SK-N-MC (cell line): ENCODE data around the gene CDH24.

ENCODE experiments used
- DNase-seq: peaks from one replicate; pipeline ENCODE4 v3.0.0-alpha.2; 2011; ENCODE audit warnings: low read depth, low spot score
- H3K27ac ChIP-seq: fragments of 200-600 bp; sonication (generic); 2 replicates; pipeline ENCODE4 v1.5.1; 2016; ENCODE audit warnings: mixed run types
- H3K36me3 ChIP-seq: fragments of 200-600 bp; sonication (generic); 2 replicates; pipeline ENCODE4 v1.6.1; 2017; ENCODE audit warnings: antibody characterized with exemption, low read length, mixed read lengths; ENCODE audit not compliant: insufficient read depth
- H3K4me3 ChIP-seq: fragments of 200-600 bp; sonication (generic); 2 replicates; pipeline ENCODE4 v1.5.1; 2016
- H3K9ac ChIP-seq: fragments of 200-600 bp; sonication (generic); 2 replicates; pipeline ENCODE4 v1.8.0; 2017; ENCODE audit warnings: mixed run types, mixed read lengths; ENCODE audit not compliant: insufficient read length
- H3K9me3 ChIP-seq: fragments of 200-600 bp; sonication (generic); 2 replicates; pipeline ENCODE4 v1.6.1; 2017; ENCODE audit warnings: low read depth, mild to moderate bottlenecking, antibody characterized with exemption, low read length, moderate library complexity, mixed read lengths
- EZH2 ChIP-seq: fragments of 200-600 bp; sonication (generic); IDR thresholded peaks from one replicate; pipeline ENCODE4 v1.6.1; 2017; ENCODE audit warnings: antibody characterized with exemption
- FOXP2 ChIP-seq: optimal IDR thresholded peaks from 2 replicates; pipeline ENCODE3; 2011; ENCODE audit warnings: mild to moderate bottlenecking, moderate library complexity; ENCODE audit not compliant: insufficient read depth; ENCODE audit errors: extremely low read length, control extremely low read depth
- POLR2AphosphoS5 ChIP-seq: IDR thresholded peaks from 2 replicates; pipeline ENCODE4 v1.6.1; 2012; ENCODE audit warnings: mild to moderate bottlenecking, low read depth, low read length, borderline replicate concordance

CDH24 gene

DNA sequence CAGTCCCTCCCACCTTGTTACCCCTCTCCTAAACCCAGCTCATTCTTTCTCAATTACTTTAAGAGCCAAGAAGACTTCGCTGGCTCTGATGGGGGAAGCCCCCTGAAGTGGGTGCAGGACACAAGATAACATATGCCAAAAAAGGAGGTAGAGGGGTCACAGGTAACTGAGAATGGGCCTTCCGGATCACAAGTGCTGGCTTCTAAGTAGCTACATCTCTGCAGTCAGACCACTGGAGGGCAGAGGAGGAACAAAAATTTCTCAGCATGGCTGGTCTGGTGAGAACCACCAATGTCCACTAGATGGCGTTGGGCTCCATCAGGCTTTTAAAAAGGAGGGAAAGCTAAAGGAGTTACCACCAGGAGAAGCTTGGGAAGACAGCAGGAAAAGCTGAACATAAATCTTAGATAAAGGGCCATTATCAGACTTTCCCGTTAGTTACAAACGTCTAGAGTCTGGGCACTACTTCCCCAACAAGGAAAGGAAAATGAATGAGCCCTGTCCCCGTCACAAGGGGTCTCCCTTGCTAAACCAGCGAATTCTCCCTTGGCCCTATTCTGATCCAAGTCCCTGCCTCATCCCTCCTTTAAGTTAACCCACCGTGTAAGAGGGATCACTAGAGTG, 11.6 kb upstream of the CDH24 start:
- peak; percentile 92 for DNase-seq

DNA sequence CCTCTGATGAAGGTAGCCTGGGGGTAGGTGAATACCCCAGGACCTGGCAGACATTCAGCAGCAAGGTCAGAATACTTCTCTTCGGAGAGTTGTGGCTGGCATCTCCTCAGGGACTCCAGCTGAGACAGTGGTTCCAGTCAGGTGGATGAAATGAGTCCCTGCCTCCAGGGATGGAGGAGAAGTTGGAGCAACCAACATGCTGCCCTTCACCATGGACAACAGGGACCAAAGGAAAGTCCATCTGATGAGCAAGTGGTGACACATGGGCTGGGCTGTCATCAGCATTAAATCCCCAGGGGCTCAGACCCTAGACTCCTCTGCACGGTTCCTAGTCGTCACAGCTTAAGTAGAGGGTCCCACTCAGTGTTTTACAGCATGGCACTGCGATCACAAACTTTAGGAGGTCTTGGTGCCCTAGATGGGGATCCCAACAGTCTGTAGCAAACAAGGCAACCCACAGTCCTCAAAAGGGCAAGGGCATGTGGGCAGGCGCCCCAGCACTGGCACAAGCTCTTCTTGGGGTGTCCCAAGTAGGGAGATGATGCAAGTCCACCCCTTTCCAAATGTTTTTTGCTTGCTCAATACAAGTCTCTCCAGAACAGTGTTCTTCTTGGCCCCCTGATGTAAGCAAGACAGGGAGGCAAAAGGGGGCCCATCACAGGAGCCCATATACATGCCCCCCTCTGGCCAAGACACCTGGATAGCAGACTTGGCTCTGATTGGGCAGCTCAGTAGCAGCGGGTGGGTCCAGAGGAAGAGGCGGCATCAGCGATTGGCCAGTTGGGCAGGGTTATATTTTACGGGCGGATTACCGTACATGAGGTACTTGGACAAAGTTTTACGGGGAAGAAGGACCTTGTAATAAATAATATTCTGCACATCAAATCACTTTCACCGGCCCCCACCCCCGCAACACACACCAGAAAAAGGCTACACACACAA, 10.8 kb upstream of the CDH24 start:
- no peak overlapping the region for H3K27ac ChIP-seq
- H3K36me3 ChIP-seq, result peaks cover 78% of the 10 kb centered on the region
- no peak overlapping the region for H3K9ac ChIP-seq
- H3K9me3 ChIP-seq, result no peaks in the 10 kb centered on the region
- DNase-seq, result no peak
- TF ChIP-seq EZH2 (no peak), FOXP2 (no peak), POLR2AphosphoS5 (no peak)
- no peak overlapping the region for H3K4me3 ChIP-seq

More for the DNA sequence above, 11.6 kb upstream of the CDH24 start:
- H3K4me3 ChIP-seq, result peak overlapping the region; percentile 53
- peak overlapping the region; percentile 75 for H3K27ac ChIP-seq
- no peaks in the 10 kb centered on the region for H3K9me3 ChIP-seq
- no peak for TF ChIP-seq FOXP2
- TF ChIP-seq POLR2AphosphoS5, result peak; percentile 52
- no peak for TF ChIP-seq EZH2
- peak overlapping the region; percentile 54 for H3K9ac ChIP-seq
- H3K36me3 ChIP-seq, result peaks cover 77% of the 10 kb centered on the region

GRCh38 chr14:23066855-23067744, 9.8 kb upstream of the CDH24 start:
- Histone ChIP-seq H3K36me3 (peaks cover 78% of the 10 kb centered on the region), H3K27ac (0 out of 2 replicates have a peak overlapping the region, but pooled peaks have one; percentile 38), H3K9me3 (no peaks in the 10 kb centered on the region), H3K4me3 (no peak overlapping the region), H3K9ac (no peak overlapping the region)
- TF ChIP-seq POLR2AphosphoS5 (no peak), EZH2 (no peak), FOXP2 (no peak)
- no peak for DNase-seq

DNA sequence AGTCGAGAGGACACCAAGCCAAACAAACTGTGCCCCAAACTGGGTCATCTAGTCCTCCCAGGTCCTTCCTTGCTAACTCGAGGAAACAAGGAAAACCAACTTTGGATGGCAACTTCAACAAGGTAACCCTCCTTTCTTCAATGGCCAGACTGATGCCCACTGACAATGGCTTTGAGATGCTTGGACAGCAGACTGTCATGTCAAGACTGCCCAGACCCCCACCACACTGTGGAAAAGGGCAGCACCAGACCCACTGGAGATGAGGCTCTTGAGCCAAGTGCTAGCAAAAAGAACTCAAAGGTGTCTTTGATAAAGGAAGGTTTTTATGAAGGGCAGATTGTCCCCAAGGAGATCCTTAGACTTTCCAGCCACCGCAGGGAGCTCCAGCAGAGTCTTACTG, 9.0 kb upstream of the CDH24 start:
- H3K9me3 ChIP-seq, result no peaks in the 10 kb centered on the region
- H3K27ac ChIP-seq, result 0 out of 2 replicates have a peak overlapping the region, but pooled peaks have one; percentile 38

DNA sequence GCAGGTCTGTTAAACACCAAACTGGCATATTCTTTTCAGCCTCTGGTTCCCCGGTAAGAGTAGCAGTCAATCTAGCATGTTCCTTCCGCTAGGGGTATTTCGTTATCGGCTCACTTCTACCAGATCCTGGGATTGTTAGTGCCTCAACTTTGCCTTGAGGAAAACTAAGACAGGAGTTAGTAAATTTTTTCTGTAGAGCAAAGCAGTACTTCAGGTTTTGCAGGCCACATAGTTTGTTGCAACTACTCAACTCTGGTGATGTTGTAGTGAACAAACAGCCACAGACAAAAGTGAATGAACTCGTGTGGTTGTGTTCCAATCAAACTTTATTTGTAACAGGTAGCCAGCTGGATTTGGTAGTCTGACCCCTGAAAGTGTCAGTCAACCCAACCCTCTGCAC, 6.3 kb upstream of the CDH24 start:
- Histone ChIP-seq H3K36me3 (peaks cover 90% of the 10 kb centered on the region), H3K27ac (no peak overlapping the region), H3K9me3 (no peaks in the 10 kb centered on the region), H3K4me3 (no peak overlapping the region), H3K9ac (no peak overlapping the region)
- no peak for DNase-seq
- no peak for TF ChIP-seq EZH2

More for the DNA sequence above, 9.0 kb upstream of the CDH24 start:
- TF ChIP-seq FOXP2 (no peak), EZH2 (no peak), POLR2AphosphoS5 (no peak)
- Histone ChIP-seq H3K4me3 (no peak overlapping the region), H3K36me3 (peaks cover 79% of the 10 kb centered on the region), H3K9ac (no peak overlapping the region)
- DNase-seq, result no peak

DNA sequence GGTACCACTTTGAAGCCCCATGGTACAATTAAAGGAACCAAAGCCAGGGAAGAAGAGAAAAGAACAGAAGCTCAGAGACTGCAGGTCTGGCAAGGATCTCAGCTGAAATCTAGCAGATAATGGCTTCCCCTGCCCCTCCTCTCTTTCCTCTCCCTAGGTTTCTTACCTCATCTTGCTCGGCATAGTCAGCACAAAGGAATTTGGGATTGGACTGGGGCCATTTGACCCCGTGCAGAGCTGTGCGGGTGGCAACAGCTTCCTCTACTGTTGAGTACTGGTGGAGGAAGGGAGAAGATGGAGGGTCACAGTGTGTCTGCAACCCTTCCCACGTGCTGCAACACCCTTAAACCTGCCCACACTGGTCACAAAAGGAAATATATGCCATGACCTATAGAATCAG, 4.7 kb upstream of the CDH24 start:
- no peaks in the 10 kb centered on the region for H3K9me3 ChIP-seq
- no peak overlapping the region for H3K9ac ChIP-seq
- peaks cover 75% of the 10 kb centered on the region for H3K36me3 ChIP-seq
- H3K27ac ChIP-seq, result peak overlapping the region; percentile 27
- TF ChIP-seq FOXP2 (no peak), EZH2 (no peak), POLR2AphosphoS5 (no peak)
- H3K4me3 ChIP-seq, result no peak overlapping the region
- DNase-seq, result no peak

GRCh38 chr14:23060536-23061260, 3.4 kb upstream of the CDH24 start:
- H3K27ac ChIP-seq, result no peak overlapping the region; the same call in 1 of the 2 replicates
- no peaks in the 10 kb centered on the region for H3K9me3 ChIP-seq
- peaks cover 62% of the 10 kb centered on the region for H3K36me3 ChIP-seq
- H3K4me3 ChIP-seq, result no peak overlapping the region
- TF ChIP-seq EZH2, result no peak
- no peak for TF ChIP-seq POLR2AphosphoS5
- TF ChIP-seq FOXP2, result no peak
- no peak overlapping the region for H3K9ac ChIP-seq
- DNase-seq, result no peak
